ENCODE measurements around the gene PBX1.

The PBX1 gene

DNA sequence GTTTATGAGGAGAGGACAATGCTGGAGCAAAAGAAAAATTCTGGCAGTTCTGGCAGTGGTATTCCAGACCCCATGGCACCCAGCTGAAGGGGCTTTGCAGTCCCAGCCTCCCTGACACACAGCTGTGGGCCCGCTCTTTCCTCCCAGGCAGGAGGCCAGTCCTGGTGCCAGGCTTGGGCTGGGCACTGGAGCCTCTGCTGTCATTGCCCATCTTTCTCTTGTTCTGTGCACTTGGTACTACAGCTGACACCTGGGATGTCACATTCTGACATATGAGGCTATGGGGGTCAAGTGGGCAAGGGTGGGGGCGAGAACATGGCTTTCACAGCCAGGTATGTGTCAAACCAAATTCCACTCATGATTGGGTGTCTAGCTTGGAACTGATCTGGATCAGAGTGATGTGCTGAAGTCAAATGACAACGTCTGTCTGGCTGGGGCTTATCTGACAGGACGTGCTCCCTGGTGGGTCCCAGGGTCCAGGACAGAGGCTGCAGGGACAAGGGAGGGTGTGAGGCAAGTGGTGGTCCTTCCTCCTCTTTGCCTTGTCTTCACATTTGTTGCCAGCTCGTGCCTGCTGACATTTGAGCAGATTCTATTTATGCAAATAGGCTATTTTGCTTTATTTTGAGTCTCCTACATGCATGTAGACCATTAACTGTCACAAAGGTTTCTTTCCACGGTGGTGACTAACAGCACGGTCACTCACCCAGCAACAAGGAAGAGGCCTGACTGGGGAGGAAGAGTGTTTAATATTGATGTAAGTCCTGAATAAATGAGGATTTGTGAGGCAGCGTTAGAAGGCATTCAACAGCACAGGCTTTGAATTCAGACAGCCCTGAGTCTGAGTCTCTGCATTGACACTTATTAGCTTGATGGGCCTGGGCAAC lies 336.3 kb downstream of the PBX1 start:
- no peak for DNase-seq

DNA sequence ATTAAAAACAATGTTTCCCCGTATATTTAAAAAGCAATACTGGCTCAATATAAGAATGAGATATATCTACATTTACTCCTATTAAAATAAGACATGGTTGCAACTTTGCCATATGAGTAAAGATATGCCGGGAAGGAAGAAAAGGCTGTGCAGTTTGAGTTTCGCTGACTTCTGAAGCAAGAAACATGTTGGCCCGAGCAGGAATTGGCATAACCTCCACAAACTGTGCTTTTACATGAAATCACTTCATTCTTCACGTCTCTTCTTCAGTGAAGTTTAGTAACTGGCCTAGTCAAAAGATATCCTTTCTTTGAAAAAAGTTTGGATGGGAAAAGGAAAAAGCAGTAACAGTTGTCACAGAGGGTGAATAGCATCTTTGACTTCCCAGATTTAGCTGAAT lies 342.0 kb downstream of the PBX1 start:
- no peak for DNase-seq

Data from NCI-H446 treated with DMSO at 0.1 percent for 48 hours (cell line).